Germinal center (tissue), 1 donor: Measurements from ENCODE around the gene MTARC1.

Experiments
- DNase-seq: peaks from one replicate; pipeline ENCODE4 v3.0.0; 2012; ENCODE audit warnings: mixed read lengths, low spot score

MTARC1 gene

GRCh38 chr1:220786337-220787068 lies at the start of gene MTARC1:
MTARC1 (plus strand) TSS chr1:220786913; CDS start chr1:220786945, 32 bp downstream.
- DNase-seq = peak; percentile 43

GRCh38 chr1:220741349-220741748 lies 45.4 kb upstream of the MTARC1 start:
- DNase-seq = no peak

- DNase-seq = no peak
Observed at GRCh38 chr1:220741825-220742224, 44.9 kb upstream of the MTARC1 start.

GRCh38 chr1:220742520-220742919 lies 44.2 kb upstream of the MTARC1 start:
- no peak for DNase-seq

- DNase-seq = no peak
Observed at GRCh38 chr1:220746851-220747250, 39.9 kb upstream of the MTARC1 start.

- DNase-seq = no peak
Observed at GRCh38 chr1:220747437-220748088, 39.1 kb upstream of the MTARC1 start.

- DNase-seq = peak; percentile 21
Observed at GRCh38 chr1:220748089-220748934, 38.4 kb upstream of the MTARC1 start, which contains the start of gene MTARC2. MTARC2 (plus strand) TSS chr1:220748322; CDS start chr1:220748532, 210 bp downstream.

- DNase-seq = no peak
Observed at GRCh38 chr1:220748936-220749335, 37.8 kb upstream of the MTARC1 start.

- no peak for DNase-seq
Observed at GRCh38 chr1:220750131-220750515, 36.6 kb upstream of the MTARC1 start.

GRCh38 chr1:220751111-220751510 lies 35.6 kb upstream of the MTARC1 start:
- no peak for DNase-seq

- DNase-seq = no peak
Observed at GRCh38 chr1:220754212-220754917, 32.3 kb upstream of the MTARC1 start.

GRCh38 chr1:220754918-220755295 lies 31.8 kb upstream of the MTARC1 start:
- no peak for DNase-seq

GRCh38 chr1:220755309-220755708 lies 31.4 kb upstream of the MTARC1 start:
- DNase-seq = no peak

GRCh38 chr1:220757441-220757840 lies 29.3 kb upstream of the MTARC1 start:
- DNase-seq = no peak

- no peak for DNase-seq
Observed at GRCh38 chr1:220759147-220759546, 27.6 kb upstream of the MTARC1 start.

- no peak for DNase-seq
Observed at GRCh38 chr1:220761688-220762427, 24.9 kb upstream of the MTARC1 start.

GRCh38 chr1:220764757-220765156 lies 22.0 kb upstream of the MTARC1 start:
- no peak for DNase-seq

GRCh38 chr1:220767312-220768125 lies 19.2 kb upstream of the MTARC1 start:
- no peak for DNase-seq

GRCh38 chr1:220768126-220768601 lies 18.5 kb upstream of the MTARC1 start:
- no peak for DNase-seq

- DNase-seq = no peak
Observed at GRCh38 chr1:220769205-220769604, 17.5 kb upstream of the MTARC1 start.
